ENCODE data around the gene MYL12B.
A peak's percentile ranks its signal among the peaks of the same experiment; 100 is the strongest.

Gene MYL12B

DNA sequence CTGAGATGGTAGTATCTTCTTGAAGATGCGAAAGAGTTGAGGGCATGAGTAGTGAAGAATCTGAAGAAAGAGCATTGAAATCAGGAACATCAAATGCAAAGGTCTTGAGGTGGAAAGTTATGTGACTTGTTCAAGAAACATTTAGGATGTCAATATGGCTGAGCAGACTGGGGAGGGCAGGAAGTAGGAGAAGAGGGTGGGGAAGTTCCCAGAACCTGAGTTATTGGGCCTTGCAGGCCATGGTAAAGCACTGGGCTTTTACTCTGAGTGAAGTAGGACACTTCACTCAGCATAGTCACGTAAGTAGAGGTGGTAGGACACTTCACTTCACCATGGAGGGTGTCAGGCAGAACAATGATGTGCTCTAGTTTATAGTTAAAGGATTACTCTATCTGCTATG is 26.1 kb upstream of the MYL12B start:
- no peak for DNase-seq (ENCODE audit: low spot score)

DNA sequence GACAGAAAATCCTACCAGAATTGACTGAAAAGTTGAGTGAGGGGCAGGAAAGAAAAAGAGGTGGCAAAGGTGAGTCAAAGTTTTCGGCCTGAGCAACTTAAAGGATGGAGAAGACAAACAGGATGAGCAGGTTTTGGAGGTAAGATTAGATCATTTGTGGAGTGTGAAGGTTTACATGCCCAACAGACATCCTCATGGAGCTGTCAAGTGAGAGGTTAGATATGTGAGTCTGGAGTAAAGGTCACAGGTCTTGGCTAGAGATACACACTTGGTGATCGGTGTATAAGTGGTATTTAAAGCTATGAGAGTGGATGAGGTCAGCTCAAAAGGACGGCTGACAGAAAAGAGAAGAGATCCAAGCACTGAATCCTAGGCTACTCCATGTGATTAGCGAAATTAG is 25.5 kb upstream of the MYL12B start:
- no peak for DNase-seq (ENCODE audit: low spot score)

DNA sequence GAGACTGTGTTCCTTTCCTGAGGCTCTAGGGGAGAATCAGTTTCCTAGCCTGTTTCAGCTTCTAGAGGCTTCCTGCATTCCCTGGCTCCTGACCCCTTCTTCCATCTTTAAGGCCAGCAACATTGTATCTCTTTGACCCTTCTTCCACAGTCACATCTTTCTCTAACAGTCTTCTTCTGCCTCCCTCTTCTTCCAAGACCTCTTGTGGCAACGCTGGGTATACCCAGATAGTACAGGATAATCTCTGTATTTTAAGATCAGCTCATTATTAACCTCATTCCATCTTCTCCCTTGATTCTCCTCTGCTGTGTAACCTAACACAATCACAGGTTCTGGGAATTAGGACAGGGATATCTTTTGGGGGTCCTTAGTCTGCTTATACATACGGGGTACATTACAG is 23.2 kb upstream of the MYL12B start:
- no peak for DNase-seq (ENCODE audit: low spot score)

DNA sequence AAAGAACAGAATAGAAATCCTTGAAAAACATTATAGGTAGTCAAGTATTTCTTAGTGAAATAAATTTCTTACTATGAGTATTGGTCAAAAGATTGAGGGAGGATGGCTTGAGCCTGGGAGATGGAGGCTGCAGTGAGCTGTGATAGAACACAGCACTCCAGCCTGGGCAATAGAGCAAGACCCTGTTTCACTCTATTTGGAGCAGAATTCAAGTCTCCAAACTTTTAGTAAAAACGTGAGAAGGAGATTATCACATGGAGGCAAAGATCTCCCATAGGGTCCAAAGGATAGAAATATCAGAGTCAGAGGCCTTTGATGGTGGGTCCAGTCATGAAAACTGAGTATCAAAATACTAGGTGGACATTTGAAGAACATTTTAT is 16.8 kb upstream of the MYL12B start:
- DNase-seq (ENCODE audit: low spot score) = no peak

DNA sequence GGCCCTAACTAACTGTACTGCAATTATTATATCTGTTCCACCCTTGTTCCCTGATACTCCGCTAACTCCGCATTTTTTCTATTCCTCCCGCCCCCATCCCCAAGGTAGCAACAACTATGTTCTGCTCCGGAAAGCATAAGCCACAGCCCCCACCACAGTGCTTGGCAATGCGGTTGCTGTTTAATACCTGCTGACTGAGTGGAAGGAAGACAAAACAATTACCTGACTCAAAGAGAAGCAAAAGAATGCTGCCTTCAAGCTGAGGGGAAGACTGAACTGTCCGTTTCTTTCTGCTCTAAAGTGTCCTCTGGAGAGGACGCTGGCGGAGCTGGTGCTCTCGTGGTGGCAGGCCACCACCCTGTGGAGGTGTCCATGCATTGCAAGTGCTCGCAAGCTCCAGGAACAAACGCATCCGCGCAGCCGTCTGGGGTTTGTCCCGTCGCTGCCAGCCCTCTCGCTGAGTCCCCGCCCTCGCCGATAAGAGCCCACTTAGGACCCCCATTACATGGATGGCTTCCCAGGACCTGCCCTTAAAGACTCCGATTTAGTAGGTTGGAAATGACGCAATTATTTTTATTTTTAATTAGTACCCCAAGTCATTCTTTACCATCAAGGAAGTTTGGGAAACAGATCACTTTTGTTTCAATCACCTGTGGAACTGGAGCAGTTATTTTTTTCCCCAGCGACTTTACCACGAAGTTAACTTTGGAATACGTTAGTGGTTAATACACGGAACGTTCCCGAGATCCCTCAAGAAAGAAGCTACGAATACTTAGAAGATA is 15.9 kb upstream of the MYL12B start:
- peak; percentile 92 for DNase-seq (ENCODE audit: low spot score)

DNA sequence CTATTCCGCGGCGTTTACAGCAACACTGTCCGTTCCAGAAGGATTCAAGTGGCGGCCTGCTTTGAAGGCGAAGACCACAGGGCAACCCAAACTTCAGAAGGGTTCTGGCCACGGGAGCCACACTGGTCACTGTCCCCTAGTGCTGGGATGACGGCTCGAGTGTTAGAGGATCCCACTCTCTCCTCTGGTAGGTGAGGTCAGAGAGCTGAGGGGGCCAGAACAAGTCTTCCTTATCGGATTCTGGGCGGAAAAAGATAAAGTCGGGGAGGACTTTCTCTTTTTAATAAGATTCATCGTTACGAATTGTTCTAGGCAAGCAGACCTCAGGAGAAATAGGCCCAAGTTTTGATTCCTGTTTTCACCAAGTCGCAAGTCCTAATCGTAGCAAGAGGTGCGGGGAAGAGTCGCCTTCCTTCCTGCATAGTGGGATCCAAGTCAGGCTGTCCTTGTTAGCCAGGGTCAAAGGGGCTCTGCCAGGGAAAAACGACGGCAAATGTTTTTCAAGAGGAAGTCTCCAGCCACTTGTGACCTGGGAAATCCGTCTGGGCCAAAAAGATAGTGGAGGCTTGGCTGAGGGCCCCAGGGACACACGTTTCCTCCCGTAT is 15.2 kb upstream of the MYL12B start:
- DNase-seq (ENCODE audit: low spot score) = no peak

DNA sequence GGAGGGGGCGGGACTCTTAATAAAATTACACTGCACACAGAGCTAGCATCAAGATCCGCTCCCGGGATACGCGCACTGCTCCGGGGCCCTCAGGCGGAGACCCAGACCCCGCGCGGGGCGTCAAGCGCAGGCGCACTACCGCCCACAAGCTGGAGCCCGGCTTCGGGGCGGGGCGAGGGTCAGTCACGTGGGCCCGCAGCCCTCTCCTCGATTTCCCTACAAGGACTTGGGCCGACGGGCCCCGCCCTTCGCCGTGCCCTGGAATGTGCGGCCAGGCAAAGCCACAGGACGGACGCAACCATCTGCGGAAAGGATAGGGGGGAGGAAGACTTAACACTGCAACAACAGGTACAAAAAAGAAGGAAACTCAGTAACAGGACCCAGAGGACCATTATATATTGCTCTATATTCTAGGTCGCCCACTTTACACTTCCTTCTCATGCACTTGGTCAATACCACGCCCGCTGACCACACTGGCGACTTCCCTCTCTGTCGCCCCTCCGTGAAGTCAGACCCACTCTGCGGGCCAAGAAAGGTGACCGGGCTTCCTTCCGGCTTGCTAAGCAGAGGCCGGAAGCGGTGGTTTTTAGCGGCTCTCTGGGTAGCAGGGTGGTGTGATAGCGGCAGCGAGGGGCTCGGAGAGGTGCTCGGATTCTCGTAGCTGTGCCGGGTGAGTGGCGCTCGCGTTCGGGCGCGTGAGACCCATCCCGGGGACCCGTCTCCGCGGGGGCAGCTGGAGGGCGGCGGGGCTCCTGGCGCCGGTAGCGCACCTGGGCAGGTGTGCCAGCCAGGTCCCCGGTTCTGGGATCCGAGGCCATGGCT is 14.5 kb upstream of the MYL12B start, which contains the start of gene MYL12A:
MYL12A (plus strand) TSS at position 562 of the 822 bp plus-strand sequence. CDS start 5,447 bp downstream, outside the sequence.
- DNase-seq (ENCODE audit: low spot score) = peak; percentile 100

DNA sequence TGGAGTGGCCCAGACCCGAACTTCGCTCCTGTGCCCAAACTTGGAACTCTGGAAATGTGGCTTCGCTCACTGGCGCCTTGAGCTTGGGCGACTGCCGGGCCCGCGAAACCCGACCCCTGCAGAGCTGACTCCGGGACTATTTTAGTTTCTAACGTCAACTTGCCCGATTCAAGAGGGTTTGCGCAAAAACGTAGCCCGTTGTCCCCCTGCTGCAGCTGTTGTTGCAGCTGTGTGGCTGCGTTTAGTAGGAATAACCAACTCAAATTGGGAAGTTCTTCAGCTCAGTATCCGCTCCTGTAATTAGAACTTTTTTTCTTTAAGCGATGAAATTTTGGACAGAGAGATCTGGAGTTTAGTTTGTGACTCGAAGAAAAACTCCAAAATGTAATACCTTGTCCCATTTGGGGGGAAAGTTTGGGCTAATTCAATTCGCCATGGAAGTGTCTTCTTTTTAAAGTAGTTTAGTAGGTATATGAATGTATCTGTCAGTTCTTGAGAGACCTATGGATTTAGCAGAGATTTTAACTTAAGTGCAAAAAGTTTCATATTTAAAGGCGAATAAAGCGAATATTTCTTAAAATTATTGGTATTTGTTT is 13.8 kb upstream of the MYL12B start:
- DNase-seq (ENCODE audit: low spot score) = no peak

DNA sequence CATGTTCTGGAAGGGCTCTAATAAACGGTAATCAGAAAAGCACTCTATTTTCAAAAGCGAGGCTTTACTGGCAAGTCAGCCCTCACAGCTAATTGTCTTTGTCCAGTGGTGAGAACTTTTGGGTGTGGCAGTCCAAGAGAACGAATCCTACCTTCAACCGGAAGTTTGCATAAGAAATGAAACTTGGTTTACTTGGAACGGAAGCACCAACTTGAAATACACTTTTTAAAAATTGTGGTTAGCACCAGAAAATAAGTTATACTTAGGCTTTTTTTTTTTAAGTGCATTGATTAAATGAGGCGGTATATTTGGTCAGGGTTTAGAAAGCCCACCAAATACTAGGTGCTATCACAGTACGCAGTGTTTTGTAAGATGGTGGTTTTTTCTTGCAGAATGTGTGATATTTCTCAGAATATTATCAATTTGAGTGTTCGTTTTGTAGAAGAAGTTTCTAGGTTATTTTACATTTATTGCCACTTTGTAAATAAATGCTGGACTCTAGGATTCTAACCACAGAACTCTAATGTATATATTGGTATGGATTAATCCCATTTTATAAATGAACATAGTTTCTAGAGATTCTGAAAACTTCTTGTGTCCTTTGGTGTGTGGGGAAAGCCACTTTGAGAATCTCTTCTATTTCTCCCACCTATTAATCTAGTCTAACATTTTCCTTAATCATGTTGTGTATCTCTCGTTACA is 13.1 kb upstream of the MYL12B start:
- no peak for DNase-seq (ENCODE audit: low spot score)

DNA sequence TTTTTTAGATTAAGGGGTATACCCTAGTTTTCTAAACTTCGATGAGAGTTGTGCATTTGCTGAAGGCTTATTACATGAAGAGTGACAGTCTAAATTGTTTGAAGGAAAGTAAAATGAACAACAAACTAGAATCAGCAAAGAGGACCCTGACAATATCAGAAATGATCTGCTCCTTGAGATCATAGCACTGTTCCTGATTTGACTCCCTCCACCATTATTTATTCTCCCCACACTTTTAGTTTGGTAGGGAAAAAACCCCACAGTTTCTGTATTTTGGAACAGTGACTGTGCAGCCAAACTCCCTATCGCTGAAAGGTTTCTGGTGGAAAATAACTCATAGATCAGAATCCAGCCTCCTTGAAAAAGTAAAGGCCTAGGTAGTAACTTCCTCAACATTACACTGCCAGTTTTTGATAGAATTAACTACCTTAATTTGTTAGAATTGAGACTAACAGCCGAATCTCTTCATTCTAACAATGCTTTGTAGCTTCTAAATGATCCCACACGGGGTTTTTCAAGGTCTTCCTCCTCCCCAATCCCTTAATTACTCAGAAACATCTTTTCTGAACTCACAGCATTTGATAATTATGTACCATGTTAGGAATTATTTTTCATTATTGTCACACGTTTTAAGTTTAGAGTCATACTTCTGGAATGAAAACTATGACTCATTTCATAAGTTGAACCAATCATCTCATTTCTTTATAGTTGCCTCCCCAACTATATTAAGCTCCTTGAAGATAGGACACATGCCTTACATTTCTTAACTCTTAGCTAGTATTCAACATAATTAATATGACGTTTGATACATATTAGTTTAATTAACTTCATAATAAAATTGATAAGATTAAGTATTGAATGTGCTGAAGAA is 11.5 kb upstream of the MYL12B start:
- no peak for DNase-seq (ENCODE audit: low spot score)

DNA sequence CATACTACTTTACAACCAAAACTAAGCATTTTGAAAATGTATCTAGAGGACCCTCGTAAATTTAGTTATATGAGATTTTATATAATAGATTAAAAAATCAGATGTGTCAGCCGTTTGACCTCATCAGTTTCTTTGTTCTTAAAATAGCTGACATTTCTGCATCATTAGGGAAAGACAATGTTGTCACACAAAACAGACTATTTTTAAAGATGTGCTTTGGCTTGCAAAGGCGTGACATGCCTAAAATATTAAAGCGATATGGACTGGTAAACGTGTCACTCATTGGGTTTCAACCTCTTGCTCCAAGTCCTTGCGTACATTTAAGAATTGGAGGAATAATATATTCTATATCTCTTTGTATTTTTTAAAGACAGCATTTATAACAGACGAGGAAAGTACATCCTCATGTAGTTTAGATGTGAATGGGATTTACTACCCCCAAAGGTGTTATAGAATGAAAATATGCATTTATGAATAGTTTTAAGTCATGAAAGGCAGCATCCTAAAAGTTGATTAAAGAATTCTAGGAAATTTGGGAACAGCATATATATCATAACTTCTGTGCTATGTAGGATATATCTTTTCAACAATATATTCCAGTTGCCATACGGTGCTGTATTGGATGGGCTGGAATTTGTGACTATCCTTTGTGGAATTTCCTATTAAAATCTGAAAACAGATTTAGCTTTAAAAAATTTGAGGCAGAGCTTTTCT is 10.5 kb upstream of the MYL12B start:
- no peak for DNase-seq (ENCODE audit: low spot score)

DNA sequence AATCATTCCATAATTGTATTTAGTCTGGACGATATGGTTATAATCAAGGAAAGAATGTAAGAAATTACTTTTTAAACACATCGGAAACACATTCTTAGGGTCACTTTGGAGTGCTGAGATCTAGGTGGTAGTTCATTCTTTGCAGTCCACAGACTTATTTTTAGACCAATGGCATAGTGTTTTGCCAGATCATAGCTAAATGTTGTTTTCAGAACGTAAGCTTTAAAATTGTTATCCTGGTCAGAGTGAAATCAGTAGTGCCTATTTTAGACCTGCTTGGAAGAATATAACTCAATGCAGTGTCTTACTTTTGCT is 10.0 kb upstream of the MYL12B start:
- DNase-seq (ENCODE audit: low spot score) = no peak

DNA sequence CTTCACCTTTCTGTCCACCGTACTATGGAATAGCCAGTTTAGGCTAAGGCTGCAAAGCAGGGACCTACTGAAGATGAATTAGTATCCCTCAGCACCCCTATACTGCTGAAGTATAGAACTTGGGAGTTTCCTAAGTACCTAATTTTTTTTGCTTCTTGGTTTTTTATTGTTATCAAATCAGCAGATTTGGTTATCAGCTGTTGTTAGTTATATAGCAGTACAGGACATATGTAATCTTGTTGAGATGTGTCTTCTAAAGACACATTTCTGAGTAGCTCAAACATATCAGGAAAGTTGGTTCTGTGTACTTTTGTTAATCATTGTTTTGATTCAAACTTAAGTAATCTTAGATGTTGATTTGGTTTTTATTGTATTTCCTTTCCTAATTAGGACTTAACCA is 9.1 kb upstream of the MYL12B start:
- DNase-seq (ENCODE audit: low spot score) = no peak

DNA sequence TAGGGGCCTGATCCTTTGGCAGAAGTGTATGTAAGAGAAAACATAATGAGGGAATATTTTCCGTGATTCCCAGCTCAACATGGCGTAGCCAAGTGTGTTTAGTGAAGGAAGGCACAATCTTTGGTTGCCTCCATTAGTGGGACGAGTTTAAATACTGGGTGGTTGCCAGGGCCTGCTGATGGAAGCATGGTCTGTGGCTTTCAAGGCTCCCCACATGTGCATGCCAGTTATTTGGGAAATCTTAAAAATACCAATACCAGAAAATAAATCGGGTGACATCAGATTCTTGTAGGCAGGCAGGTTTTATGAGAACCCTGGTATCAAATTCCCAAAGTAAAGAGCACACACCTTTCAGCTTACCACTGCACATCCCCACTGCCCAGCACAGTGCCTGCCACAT is 7.2 kb upstream of the MYL12B start:
- no peak for DNase-seq (ENCODE audit: low spot score)

DNA sequence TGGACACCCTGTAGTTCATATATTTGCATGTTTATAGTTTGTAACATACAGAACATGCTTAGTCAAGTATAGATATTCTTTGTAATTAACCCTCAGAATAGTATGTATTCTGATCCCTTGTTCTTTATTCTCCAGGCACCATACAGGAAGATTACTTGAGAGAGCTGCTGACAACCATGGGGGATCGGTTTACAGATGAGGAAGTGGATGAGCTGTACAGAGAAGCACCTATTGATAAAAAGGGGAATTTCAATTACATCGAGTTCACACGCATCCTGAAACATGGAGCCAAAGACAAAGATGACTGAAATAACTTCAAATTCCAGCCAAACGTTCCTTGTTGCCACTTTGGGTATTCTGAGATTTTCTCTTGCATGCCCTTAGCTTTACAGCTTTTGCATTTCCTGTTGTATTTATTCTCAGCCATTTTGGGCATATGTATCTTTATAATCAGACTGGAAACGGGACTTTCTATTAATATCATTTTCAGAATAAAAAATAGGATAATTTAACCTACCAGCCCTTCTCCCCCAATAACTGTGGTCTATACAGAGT is 6.2 kb upstream of the MYL12B start:
- DNase-seq (ENCODE audit: low spot score) = no peak

DNA sequence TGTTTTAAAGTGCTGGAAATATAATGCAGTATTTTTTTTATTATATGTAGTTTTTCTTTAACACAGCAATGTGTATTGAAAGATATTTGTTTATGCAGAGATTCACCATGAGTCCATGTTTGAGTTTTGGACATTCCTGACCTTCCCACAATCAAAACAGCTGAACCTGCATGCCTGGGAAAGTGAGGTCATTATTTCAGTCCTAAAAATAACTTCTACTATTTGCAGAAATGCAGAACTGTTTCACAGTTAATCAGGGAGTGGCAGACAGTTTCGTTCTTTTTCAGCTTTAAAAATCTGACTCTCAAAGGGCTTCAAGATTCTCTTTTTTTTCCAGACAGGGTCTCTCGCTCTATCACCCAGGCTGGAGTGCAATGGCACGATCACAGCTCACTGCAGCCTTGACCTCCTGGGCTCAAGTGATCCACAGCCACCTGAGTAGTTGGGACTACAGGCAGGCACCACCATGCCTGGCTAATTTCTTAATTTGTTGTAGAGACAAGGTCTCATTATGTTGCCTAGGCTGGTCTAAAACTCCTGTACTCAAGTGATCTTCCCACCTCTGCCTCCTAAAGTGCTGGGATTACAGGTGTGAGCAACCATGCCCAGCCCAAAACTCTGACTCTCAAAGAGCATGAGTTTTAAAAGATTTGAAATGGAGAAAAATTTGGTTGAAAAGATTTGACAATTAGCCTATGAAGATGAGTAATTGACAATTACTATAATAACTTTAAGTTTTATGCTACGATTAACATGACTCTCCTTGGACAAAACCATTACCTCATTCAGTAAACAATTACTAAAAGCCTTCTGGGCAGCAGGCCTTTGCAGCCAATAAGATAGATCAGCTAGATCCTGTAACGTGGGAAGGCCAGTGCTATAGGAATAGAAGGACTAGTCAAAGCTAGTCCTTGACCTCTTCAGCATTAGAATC is 5.0 kb upstream of the MYL12B start:
- no peak for DNase-seq (ENCODE audit: low spot score)

DNA sequence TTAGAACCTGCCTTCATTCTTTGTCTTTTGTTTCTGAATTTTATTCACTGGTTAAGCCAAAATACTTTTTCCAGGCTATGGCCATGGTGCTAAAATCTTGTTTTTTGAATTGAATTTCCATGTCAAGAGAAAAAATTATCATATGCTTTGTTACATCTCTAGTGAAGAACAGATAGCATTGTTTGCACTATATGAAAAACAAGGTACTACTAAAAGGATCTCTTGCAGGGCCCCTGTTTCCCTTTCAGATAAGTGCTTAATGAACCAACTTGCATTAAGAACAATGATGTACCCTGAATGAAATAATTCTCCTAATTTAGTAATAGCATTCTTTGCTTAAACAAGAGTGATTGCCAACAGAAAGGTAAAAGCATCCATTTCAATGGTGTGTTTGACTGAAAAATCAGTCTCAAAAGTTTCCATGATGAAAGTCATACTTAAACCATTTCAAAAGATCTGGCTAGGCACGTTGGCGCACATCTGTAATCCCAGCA is 4.3 kb upstream of the MYL12B start:
- no peak for DNase-seq (ENCODE audit: low spot score)

DNA sequence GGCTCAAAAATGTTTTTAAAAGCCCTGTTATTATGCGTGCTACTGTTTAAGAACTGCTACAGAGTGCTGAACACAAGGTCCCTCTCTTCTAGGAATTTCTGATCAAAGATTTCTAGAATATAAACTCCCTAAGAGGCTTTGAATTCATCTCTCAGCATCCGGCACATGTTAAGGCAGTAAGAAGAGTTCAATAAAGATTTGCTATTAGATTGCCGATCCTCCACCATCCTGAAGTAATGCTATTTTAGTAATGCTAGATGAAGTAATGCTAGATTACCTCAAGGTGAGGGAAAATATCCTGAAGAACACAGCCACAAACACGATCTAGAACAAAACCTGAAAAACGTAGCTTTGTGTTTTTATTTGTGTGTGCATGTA is 949 bp upstream of the MYL12B start:
- DNase-seq (ENCODE audit: low spot score) = no peak

Data from D341Med (cell line).